Mucosa of descending colon (tissue), 3 donors: ENCODE data around the gene CASZ1. TPM values are rescaled to one million over a fixed set of nuclear protein-coding genes. Genes with fewer than 3 reads are reported as not detected.

Experiments
- ATAC-seq: fragments of 200-7000 bp; cut with Tn5 transposase; one replicate; pipeline ENCODE4 v1.9.1; 2020; ENCODE audit warnings: mild to moderate bottlenecking, moderate library complexity
- DNase-seq, 3 donors: peaks; one replicate each; pipeline ENCODE4 v3.0.0-alpha.2; 2020
- H3K36me3 ChIP-seq: fragments of 200-600 bp; one replicate; pipeline ENCODE4 v1.8.0; 2021; ENCODE audit warnings: low read depth, mild to moderate bottlenecking
- H3K4me1 ChIP-seq: fragments of 200-600 bp; one replicate; pipeline ENCODE4 v1.8.0; 2021; ENCODE audit warnings: low read depth, mild to moderate bottlenecking
- H3K4me3 ChIP-seq: fragments of 200-600 bp; one replicate; pipeline ENCODE4 v1.8.0; 2021; ENCODE audit warnings: mild to moderate bottlenecking
- H3K9me3 ChIP-seq: fragments of 200-600 bp; one replicate; pipeline ENCODE4 v1.8.0; 2021; ENCODE audit warnings: mild to moderate bottlenecking
- intact Hi-C, 2 donors: fragments of 100-400 bp; cut with DNase I in 1 of 2; cut with micrococcal nuclease in 1 of 2; formaldehyde crosslinking; loops; one replicate each; pipeline versions ENCODE4 v1.11.0 to v1.11.1; 2022; cut with DNase I, micrococcal nuclease
- total RNA-seq, 3 donors: library from RNA; stranded (reverse); fragmentation: NEBNext Ultra II Directional in 2 of 3; extraction: Animal tissue kit (Norgen Biotek cat#: 25700) in 2 of 3; gene quantifications; one replicate each; pipeline versions ENCODE4 v1.2.1 to v1.2.4, GENCODE V29; 2021 to 2023
- TF ChIP-seq, protein P1 (sequence below): fragments of 200-600 bp; IDR thresholded peaks from one replicate; pipeline ENCODE4 v1.8.0; 2022; ENCODE audit warnings: antibody characterized with exemption, mild to moderate bottlenecking
- donor health status: DM: no; HTN: no; CAD: no; lungs with moderate emphysema.
- donor health status: DM: no; HTN: no; CAD: no.
- donor health status: DM: no; HTN: yes; CAD: no.

CASZ1 gene
- total RNA-seq, 3 donors from 2014 or later: 66.5 to 110 (median 84.5) TPM

DNA sequence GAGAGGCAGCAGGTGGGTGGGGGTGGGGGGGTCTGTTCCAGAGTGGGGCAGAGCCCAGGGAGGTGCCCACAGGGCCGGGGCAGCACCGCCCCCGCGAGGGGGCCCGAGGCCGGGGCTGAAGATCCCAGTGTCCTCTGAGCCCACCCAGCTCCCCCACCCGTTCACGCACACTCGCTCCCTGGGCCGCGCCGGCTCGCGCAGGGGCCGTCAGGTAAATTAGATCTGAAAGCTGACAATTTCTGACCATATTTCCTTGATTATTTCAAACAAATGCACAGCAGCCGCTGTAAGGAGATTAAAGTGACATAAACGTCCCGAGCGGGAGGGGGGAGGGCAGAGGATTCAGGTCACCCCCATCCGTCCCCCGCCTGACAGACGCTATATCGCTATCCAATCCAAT, 118.0 kb downstream of the CASZ1 start:
- intact Hi-C loops: no loop called here
- no peak for ATAC-seq
- Histone ChIP-seq H3K4me3 (no peak overlapping the region), H3K4me1 (peaks cover 50% of the 10 kb centered on the region), H3K36me3 (no peaks in the 10 kb centered on the region), H3K9me3 (no peaks in the 10 kb centered on the region)
- TF ChIP-seq, protein P1, sequence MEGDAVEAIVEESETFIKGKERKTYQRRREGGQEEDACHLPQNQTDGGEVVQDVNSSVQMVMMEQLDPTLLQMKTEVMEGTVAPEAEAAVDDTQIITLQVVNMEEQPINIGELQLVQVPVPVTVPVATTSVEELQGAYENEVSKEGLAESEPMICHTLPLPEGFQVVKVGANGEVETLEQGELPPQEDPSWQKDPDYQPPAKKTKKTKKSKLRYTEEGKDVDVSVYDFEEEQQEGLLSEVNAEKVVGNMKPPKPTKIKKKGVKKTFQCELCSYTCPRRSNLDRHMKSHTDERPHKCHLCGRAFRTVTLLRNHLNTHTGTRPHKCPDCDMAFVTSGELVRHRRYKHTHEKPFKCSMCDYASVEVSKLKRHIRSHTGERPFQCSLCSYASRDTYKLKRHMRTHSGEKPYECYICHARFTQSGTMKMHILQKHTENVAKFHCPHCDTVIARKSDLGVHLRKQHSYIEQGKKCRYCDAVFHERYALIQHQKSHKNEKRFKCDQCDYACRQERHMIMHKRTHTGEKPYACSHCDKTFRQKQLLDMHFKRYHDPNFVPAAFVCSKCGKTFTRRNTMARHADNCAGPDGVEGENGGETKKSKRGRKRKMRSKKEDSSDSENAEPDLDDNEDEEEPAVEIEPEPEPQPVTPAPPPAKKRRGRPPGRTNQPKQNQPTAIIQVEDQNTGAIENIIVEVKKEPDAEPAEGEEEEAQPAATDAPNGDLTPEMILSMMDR: no peak
- no peak for DNase-seq

DNA sequence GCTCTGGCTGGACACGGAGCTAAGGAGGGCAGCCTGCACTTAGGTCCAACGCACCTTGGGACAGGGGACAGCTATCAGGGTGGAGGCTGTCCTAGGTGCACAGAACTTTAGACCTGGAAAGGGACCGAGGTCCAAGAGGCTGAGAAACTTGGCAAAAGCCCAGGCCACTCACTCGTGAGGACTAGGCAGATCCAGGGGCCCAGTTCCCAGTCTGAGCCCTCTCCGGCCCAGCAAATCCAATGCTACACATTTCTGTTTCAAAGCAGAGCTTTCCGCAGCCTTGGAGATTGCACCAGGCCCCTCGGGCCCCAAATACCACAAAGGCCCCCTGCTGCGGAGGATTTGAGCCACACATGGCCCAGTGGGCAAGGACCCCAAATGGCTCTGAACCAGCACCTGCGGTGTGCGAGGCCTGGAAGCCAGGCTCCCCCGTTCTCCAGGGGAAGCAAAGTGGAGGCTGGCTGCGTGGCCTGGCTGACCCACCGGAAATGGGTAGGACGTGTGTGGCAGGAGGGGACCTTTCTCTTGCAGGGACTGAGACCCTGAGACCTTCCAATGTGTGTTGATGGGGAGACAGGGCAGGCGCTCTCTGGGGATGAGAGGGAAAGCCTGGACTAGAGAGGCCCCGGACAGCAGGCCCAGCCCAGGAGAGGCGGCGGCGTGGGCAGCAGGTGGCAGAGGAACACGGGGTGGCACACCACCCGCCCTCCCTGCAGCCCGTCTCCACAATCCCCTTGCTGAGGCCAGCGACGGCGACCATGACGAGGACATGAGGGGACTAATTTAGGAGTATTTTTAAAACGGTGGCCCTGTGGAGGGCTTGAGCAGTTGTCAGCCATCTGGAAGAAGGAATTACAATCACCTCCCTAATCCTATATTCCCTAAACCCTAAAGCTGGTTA, 118.7 kb downstream of the CASZ1 start:
- ATAC-seq: peak; percentile 52

DNA sequence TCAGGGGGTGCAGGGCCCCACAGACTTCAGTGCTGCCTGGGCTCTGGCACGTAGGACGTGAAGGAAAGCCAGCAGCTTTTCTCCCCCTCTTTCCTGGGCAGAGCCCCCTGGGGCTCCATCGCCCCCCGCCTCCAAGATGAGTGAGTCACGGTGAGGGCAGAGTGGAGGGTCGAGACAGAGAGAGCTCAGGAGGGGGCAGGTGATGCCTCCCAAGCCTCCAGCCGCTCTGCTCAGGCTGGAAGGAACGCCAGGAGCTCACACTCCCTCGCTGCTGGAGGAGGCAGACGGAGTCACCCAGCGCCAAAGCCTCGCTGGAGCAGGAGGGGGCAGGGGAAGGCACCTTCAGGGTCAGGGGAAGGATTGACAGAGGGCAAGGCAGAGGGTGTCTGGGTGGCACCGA, 119.5 kb downstream of the CASZ1 start:
- Histone ChIP-seq H3K9me3 (no peaks in the 10 kb centered on the region), H3K4me1 (peaks cover 41% of the 10 kb centered on the region), H3K36me3 (no peaks in the 10 kb centered on the region), H3K4me3 (no peak overlapping the region)
- TF ChIP-seq, protein P1: no peak
- DNase-seq: no peak
- no peak for ATAC-seq
- intact Hi-C loops: no loop called here

More for the DNA sequence above, 118.7 kb downstream of the CASZ1 start:
- Histone ChIP-seq H3K4me3 (no peak overlapping the region), H3K4me1 (peaks cover 46% of the 10 kb centered on the region), H3K9me3 (no peaks in the 10 kb centered on the region), H3K36me3 (no peaks in the 10 kb centered on the region)
- intact Hi-C loops: no loop called here
- TF ChIP-seq, protein P1: no peak
- peak in 1 of 3 donors; percentile 75 for DNase-seq

DNA sequence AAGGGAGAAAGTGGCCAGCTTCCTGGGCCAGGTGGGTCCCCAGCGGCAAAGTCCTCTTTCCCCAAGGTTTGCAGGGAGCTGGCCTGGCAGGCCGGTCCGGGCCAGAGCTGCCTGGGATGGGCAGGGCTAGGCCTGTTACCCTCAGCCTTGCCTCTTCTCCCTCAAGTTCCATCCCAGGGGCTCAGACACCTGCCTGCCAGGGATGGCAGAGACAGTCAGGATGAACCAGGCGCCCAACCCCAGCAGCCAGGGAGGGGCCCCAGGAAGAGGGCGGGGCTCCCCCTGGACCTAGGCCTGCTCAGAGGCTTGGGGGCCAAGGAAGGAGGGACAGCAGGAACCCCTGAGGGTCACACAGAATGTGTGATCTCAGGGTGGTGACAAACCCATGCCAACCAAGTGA, 120.6 kb downstream of the CASZ1 start:
- TF ChIP-seq, protein P1: no peak
- intact Hi-C loops: no loop called here
- ATAC-seq: peak; percentile 43
- H3K4me1 ChIP-seq: peaks cover 32% of the 10 kb centered on the region
- DNase-seq: peak in 1 of 3 donors; percentile 63
- H3K4me3 ChIP-seq: no peak overlapping the region
- H3K36me3 ChIP-seq: no peaks in the 10 kb centered on the region
- H3K9me3 ChIP-seq: no peaks in the 10 kb centered on the region

DNA sequence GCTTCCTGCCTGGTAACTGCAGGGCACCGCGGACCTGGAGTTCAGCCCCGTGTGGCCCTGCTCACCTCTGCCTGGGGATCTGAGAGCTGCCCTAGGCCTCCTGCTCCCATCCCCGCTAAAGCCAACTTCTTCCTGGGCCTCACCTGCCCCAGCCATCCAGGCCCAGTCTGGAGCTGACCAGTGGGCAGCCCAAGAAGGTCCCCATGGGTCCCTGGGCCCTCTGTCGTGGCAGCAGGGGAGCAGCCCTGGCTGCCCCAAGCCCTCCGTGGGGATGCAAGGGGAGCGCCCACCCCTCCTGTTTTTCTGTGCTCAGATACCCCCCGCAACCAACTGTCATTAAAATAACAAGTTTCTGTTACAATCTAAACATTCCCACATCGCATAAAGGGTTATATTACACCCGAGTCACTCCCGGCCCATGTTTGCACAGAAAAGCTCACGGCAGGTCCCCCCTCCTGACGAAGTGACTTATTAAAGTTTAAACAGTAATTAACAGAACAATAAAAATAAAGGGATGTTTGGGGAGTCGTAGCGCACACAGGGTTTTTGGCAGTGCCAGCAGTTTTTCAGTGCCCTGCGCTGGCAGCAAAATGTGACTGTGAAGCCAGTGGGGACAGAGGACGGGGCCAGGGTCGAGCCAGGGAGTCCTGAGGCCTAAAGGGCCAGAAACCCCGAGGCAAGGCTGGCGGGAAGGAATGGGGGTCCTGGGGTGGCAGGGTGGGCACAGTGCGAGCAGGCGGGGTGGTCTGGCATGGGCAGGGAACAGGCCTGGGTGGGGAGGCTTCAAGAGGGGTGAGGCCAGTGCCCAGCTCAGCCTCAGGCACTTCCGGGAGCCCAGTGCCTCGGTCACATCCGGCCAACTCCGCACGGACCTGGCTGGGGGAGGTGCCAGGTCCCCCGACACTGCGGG, 121.5 kb downstream of the CASZ1 start:
- TF ChIP-seq, protein P1: no peak
- ATAC-seq (peak; percentile 74), DNase-seq (peak; percentile 54 to 75 (median 74))
- intact Hi-C loops: no loop called here
- Histone ChIP-seq H3K4me1 (peaks cover 32% of the 10 kb centered on the region), H3K36me3 (no peaks in the 10 kb centered on the region), H3K9me3 (no peaks in the 10 kb centered on the region), H3K4me3 (no peak overlapping the region)
